K562 (cell line): ENCODE measurements around the gene CBX4. TPM values are rescaled to one million over a fixed set of nuclear protein-coding genes. Genes with fewer than 3 reads are reported as not detected.
A peak's percentile ranks its signal among the peaks of the same experiment; 100 is the strongest.

ENCODE experiments used
- CBX8 ChIP-seq: fragments of 200-600 bp; sonication (generic); IDR thresholded peaks from 2 replicates; pipeline ENCODE4 v1.6.1; 2012; ENCODE audit warnings: borderline replicate concordance, mixed run types, low read depth, mild to moderate bottlenecking, moderate library complexity, mixed read lengths, low read length, control low read depth, inconsistent platforms; ENCODE audit not compliant: poor library complexity, severe bottlenecking; ENCODE audit errors: extremely low read depth
- CXXC5 ChIP-seq: fragments of 250-450 bp; sonication (Bioruptor Pico); IDR thresholded peaks from 2 replicates; pipeline ENCODE4 v1.8.0; 2022; ENCODE audit warnings: inconsistent platforms, mild to moderate bottlenecking, moderate library complexity
- E4F1 ChIP-seq: fragments of 250-450 bp; sonication (Bioruptor Pico); IDR thresholded peaks from 2 replicates; pipeline ENCODE4 v1.5.0; 2021; ENCODE audit warnings: mild to moderate bottlenecking, borderline replicate concordance
- EP300 ChIP-seq: IDR thresholded peaks from 2 replicates; pipeline ENCODE4 v1.6.1; 2012; ENCODE audit warnings: low read length, improper control_type of control experiment
- FOS ChIP-seq: IDR thresholded peaks from 3 replicates; pipeline ENCODE4 v1.6.1; 2011; ENCODE audit not compliant: insufficient read length; ENCODE audit errors: extremely low read depth
- GTF2E2 ChIP-seq: fragments of 200-800 bp; sonication (Bioruptor generic); IDR thresholded peaks from 2 replicates; pipeline ENCODE4 v1.6.1; 2016; ENCODE audit warnings: missing genetic modification characterization, missing compliant biosample characterization
- MAX ChIP-seq: sonication (generic); formaldehyde crosslinking; IDR thresholded peaks from 2 replicates; pipeline ENCODE4 v1.9.0; 2022; ENCODE audit warnings: mild to moderate bottlenecking, missing genetic modification reagents
- MAZ ChIP-seq, 2 experiments: fragments of 450-650 bp in 1 of 2; sonication (generic) in 1 of 2; formaldehyde crosslinking; IDR thresholded peaks in 1 of 2; conservative IDR thresholded peaks in 1 of 2; 2 replicates each; pipeline versions ENCODE4 v1.4.0 to v1.5.0; 2020; ENCODE audit warnings: mild to moderate bottlenecking in 1 of 2, missing genetic modification reagents in 1 of 2
- MBD2 ChIP-seq: sonication (generic); IDR thresholded peaks from 2 replicates; pipeline ENCODE4 v1.6.1; 2016; ENCODE audit warnings: low read depth, borderline replicate concordance
- NCOR1 ChIP-seq: fragments of 450-650 bp; IDR thresholded peaks from 2 replicates; pipeline ENCODE4 v1.6.1; 2016; ENCODE audit warnings: mild to moderate bottlenecking, moderate library complexity
- NONO ChIP-seq, 2 experiments: fragments of 200-400 bp in 1 of 2; fragments of 450-650 bp in 1 of 2; formaldehyde crosslinking in 1 of 2; IDR thresholded peaks; 2 replicates each; pipeline ENCODE4 v1.6.1; 2017; ENCODE audit warnings: low read depth in 2 of 2, mild to moderate bottlenecking in 2 of 2, moderate library complexity in 2 of 2, low read length in 1 of 2
- SAP30 ChIP-seq: fragments of 200-600 bp; sonication (generic); IDR thresholded peaks from 2 replicates; pipeline ENCODE4 v1.6.1; 2012; ENCODE audit warnings: borderline replicate concordance, low read depth, mild to moderate bottlenecking, moderate library complexity, low read length, control low read depth, inconsistent platforms; ENCODE audit not compliant: insufficient read depth, poor library complexity, severe bottlenecking
- SMARCE1 ChIP-seq: fragments of 450-650 bp; IDR thresholded peaks from 2 replicates; pipeline ENCODE4 v1.7.1; 2016; ENCODE audit warnings: mild to moderate bottlenecking
- TBP ChIP-seq: optimal IDR thresholded peaks from 2 replicates; pipeline ENCODE3; 2011; ENCODE audit warnings: low read depth, low read length, improper control_type of control experiment
- TCF3 ChIP-seq: sonication (generic); formaldehyde crosslinking; IDR thresholded peaks from 2 replicates; pipeline ENCODE4 v1.4.0; 2020; ENCODE audit warnings: mild to moderate bottlenecking, missing genetic modification reagents
- TCF7 ChIP-seq: sonication (generic); IDR thresholded peaks from 2 replicates; pipeline ENCODE4 v1.6.1; 2016; ENCODE audit warnings: antibody characterized with exemption, borderline replicate concordance
- ZBTB11 ChIP-seq, 3 experiments: fragments of 200-800 bp in 1 of 3; fragments of 250-450 bp in 1 of 3; fragments of 450-650 bp in 1 of 3; sonication (Bioruptor Pico) in 1 of 3; sonication (Bioruptor generic) in 1 of 3; formaldehyde crosslinking in 1 of 3; IDR thresholded peaks; 2 replicates each; pipeline versions ENCODE4 v1.6.1 to v1.8.0; 2016 to 2022; ENCODE audit warnings: mild to moderate bottlenecking in 2 of 3, missing genetic modification characterization in 2 of 3, missing compliant biosample characterization in 1 of 3, moderate library complexity in 1 of 3
- ZNF175 ChIP-seq: fragments of 200-800 bp; sonication (Bioruptor generic); IDR thresholded peaks from 2 replicates; pipeline ENCODE4 v1.6.1; 2016; ENCODE audit warnings: low read depth, mild to moderate bottlenecking, missing genetic modification characterization, missing compliant biosample characterization
- polyA plus RNA-seq, 8 experiments: library from polyadenylated mRNA; depleted of rRNA in 4 of 8; stranded (reverse) in 5 of 8; unstranded in 3 of 8; fragments of >200 nt; fragmentation: Nextera tagmentation in 2 of 8; fragmentation: Illumina TruSeq in 1 of 8; extraction: Ambion mirVana in 2 of 8; extraction: Trizol in 1 of 8; gene quantifications; 2 replicates each; pipeline versions ENCODE4 v1.2.1 to v1.2.3, GENCODE V29; 2011 to 2014; ENCODE audit warnings: inconsistent platforms in 1 of 8, missing spikeins in 1 of 8
- total RNA-seq, 7 experiments: library from RNA; depleted of rRNA in 6 of 7; stranded (reverse); fragments of >200 nt in 6 of 7; fragmentation: Illumina TruSeq in 2 of 7; extraction: Trizol in 2 of 7; gene quantifications; 2 replicates each; pipeline versions ENCODE4 v1.2.1 to v1.2.3, GENCODE V29; 2011 to 2021; ENCODE audit warnings: low replicate concordance in 1 of 7

CBX4 gene
- total and polyA plus RNA-seq, 9 of the 15 experiments (the other 6 are each of a cell fraction or from before 2014, with no cell fraction given): 0.98 to 50.5 (median 10.0) TPM

GRCh38 chr17:79845601-79845949 is 6.3 kb upstream of the CBX4 start (continued):
- TF ChIP-seq MAX (CRISPR knock-in tag): peak; percentile 61
- peak; percentile 26; the same call in 1 of the 2 replicates for TF ChIP-seq EP300
- no peak for TF ChIP-seq GTF2E2 (tag)
- TF ChIP-seq TCF3: peak; percentile 54
- no peak for TF ChIP-seq ZNF175 (CRISPR knock-in tag)
- TF ChIP-seq E4F1 (CRISPR knock-in tag): no peak
- peak; percentile 15 for TF ChIP-seq SAP30
- peak in 1 of 3 experiments; percentile 40; a peak in 1 of 6 replicates for TF ChIP-seq ZBTB11 (CRISPR knock-in tag; IDR thresholded peaks at IDR 0.05)
- TF ChIP-seq SMARCE1: peak; percentile 59; the same call in 1 of the 2 replicates
- peak; percentile 62 for TF ChIP-seq NCOR1
- peak; percentile 27; the same call in 1 of the 2 replicates for TF ChIP-seq MBD2
- no peak for TF ChIP-seq FOS
- TF ChIP-seq TBP: peak; percentile 20
- peak in 1 of 2 experiments; percentile 20; a peak in 1 of 4 replicates for TF ChIP-seq NONO (IDR thresholded peaks at IDR 0.05; ENCODE audit: low read depth in 2 of 2, low read length in 1 of 2)
- no peak for TF ChIP-seq TCF7
- TF ChIP-seq MAZ (CRISPR knock-in tag; conservative IDR thresholded peaks at IDR 0.05 in 1 of 2, IDR thresholded peaks at IDR 0.05 in 1 of 2): peak; percentile 45 to 94; a peak in 3 of 4 replicates
- no peak for TF ChIP-seq CBX8
- no peak for TF ChIP-seq CXXC5
